Measurements from ENCODE around the gene TRIM39.
"Not testable (repeated sequence)": the region's sequence is repeated elsewhere in the genome, so short reads cannot be mapped to it uniquely, and the experiment has no call there.

Gene TRIM39

DNA sequence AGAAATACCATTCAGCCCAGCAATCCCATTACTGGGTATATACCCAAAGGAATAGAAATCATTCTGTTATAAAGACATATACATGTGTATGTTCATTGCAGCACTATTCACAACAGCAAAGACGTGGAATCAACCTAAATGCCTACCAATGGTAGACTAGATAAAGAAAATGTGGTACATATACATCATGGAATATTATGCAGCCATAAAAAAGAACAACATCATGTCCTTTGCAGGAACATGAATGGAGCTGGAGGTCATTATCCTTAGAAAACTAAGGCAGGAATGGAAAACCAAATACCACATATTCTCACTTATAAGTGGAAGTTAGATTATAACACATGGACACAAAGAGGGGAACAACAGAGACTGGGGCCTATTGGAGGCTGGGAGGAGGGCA is 42.6 kb downstream of the TRIM39 start:
- DNase-seq, result not testable (repeated sequence)

DNA sequence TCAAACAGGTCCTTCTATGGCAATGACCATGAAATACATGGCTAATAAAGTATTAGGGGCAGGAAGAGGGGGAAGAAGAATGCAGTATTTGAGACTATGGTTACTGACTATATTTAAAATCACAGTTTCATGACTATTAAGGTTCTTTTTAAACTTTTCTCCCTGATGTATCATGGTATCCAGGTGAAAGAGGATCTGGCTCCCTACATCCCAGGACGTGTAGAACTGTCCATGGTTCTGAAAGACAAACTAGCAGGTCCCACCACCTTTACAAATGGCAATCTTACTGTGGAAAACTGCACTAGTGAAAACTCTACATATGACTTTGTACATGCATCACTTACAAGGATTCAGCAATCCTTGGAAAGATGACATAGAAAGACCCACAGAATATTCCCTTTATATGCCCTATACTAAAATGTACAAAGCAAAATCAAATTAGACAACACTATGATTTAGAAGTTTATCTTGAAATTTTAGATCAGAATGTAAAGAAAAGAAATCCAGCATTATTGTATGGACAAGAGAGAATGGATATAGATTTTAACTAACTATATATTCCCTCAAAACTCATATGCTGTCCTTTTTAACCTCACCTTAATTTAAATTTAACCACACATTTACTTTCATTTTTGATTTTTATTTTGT is 51.7 kb downstream of the TRIM39 start:
- DNase-seq, result no peak

DNA sequence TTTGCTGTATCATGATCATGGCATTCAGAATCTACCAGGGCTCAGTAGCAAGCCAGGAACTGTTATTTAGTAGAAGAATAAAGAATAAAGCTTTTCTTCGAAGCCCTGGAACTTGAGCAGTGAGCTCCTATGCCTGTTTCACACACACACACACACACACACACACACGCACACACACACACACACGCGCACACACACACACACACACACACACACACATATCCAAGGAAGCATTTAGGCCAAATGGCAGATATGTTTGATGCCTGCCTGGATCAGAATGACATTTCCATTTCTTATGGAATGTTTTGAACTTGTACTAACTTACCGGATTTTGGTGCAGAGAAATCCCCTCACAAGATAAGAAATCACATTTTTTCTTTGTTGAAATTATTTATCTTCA is 53.7 kb downstream of the TRIM39 start:
- DNase-seq, result no peak

DNA sequence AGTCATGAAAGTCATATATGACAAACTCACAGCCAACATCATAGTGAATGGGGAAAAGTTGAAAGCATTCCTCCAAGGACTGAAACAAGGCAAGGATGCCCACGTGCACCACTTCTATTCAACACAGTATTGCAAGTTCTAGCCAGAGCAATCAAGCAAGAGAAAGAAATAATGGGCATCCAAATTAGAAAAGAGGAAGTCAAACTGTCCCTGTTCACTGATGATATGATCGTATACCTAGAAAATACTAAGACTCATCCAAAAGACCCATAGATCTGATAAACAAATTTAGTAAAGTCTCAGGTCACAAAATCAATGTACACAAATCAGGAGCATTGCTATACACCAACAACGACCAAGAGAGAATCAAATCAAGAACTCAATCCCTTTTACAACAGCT is 59.4 kb downstream of the TRIM39 start:
- no peak for DNase-seq

DNA sequence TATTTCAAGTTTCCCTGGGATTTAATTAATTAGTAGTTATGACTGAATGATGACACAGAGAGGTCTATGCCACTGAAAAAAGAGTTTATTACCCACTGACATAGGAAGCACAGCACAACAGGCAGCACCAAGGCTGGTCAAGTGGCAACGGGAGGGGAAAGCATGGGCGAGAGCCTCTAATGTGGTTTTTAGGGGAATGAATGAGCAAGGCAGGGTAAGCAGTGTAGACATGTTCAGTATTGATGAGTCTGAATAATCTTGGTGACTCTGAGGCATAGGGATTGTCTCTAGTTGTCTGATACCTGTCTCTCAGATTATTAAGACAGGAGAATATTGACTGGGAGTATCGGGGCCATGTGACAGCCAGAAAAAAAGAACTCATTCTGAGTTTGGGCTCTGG is 64.5 kb downstream of the TRIM39 start:
- DNase-seq, result no peak

Measured in EL (cell line).